Activated T-cell treated with anti-CD3 and anti-CD28 coated beads, Interleukin-2, amount 50 U/mL, for 4 hours (primary cell): ENCODE results near the gene VCAN. TPM values are rescaled to one million over a fixed set of nuclear protein-coding genes. Genes with fewer than 3 reads are reported as not detected.

Experiments
- ATAC-seq, 2 donors: fragments of 200-7000 bp; cut with Tn5 transposase; one replicate each; pipeline ENCODE4 v1.10.0; 2021
- DNase-seq: peaks from one replicate; pipeline ENCODE4 v3.0.0-alpha.2; 2020
- H3K27me3 Mint-ChIP-seq: one replicate; pipeline ENCODE4 v1.8.0; 2021; ENCODE audit warnings: low read depth, mixed read lengths
- H3K36me3 Mint-ChIP-seq: one replicate; pipeline ENCODE4 v1.8.0; 2022; ENCODE audit warnings: mixed read lengths; ENCODE audit not compliant: insufficient read depth
- H3K4me1 Mint-ChIP-seq: one replicate; pipeline ENCODE4 v1.8.0; 2021; ENCODE audit warnings: low read depth, mixed read lengths
- H3K4me3 Mint-ChIP-seq: one replicate; pipeline ENCODE4 v1.8.0; 2021; ENCODE audit warnings: mild to moderate bottlenecking, moderate library complexity, mixed read lengths
- H3K9me3 Mint-ChIP-seq: one replicate; pipeline ENCODE4 v1.8.0; 2021; ENCODE audit warnings: mixed read lengths
- total RNA-seq, 3 donors: library from RNA; stranded (reverse); gene quantifications; one replicate each; pipeline ENCODE4 v1.2.1, GENCODE V29; 2021

Gene VCAN
- total RNA-seq, 3 donors from 2014 or later: 0.61 to 0.84 (median 0.74) TPM

DNA sequence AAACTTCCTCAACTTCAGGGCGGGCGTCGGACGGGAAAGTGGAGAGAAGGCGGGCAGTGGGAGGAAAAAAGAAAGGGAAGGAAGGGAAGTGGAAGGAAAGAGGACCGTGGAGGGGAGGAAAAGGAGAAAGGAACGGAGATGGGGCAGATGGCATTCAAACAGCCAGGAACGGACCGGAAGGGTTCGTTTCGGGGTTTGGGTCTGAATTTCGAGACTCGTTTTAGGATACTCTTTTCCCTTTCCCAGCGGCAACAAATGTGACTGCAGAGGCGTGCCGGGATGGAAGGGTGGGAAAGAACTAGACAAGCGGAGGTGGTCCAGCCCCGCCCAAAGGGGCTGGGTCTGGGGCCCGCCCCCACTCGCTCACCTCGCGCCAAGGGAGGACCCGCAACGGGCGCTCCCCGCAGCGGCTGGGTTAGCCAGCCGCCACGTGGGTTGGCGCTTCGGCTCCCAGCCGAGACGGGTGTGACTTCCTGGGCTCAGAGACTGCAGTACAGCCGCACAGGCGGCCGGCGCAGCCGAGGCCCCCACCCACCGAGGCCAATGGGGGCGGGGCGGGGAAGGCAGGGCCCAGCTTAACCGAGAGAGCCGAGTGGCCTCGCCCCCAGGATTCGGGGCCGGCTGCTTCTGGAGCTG is 2.7 kb downstream of the VCAN start:
- peaks cover 27% of the 10 kb centered on the region for H3K4me1 Mint-ChIP-seq
- ATAC-seq (peak; percentile 47 to 51), DNase-seq (no peak)
- H3K4me3 Mint-ChIP-seq: peak overlapping the region; percentile 78
- no peaks in the 10 kb centered on the region for H3K9me3 Mint-ChIP-seq
- H3K27me3 Mint-ChIP-seq: peaks cover 76% of the 10 kb centered on the region
- H3K36me3 Mint-ChIP-seq: no peaks in the 10 kb centered on the region

DNA sequence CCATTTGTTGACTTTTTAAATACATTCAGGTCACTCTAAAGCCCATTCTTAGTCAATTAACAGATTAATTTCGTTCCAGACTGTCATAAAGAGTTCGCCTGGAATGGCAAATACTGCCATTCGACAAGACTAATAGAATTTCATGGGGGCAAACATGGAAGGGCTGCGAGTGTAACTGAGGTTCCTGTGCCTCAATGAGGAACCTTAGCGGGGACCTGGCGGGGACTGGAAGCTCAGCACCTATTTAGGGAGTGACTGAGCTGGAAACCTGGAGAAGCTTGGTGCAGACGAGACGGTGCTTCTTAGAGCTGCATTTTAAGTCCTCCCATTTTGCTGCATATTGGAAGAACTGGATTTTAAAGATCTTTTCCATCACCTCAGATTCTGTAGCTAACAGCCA is 3.4 kb downstream of the VCAN start:
- H3K9me3 Mint-ChIP-seq: no peaks in the 10 kb centered on the region
- H3K4me3 Mint-ChIP-seq: no peak overlapping the region
- no peak for ATAC-seq
- peaks cover 74% of the 10 kb centered on the region for H3K27me3 Mint-ChIP-seq
- H3K36me3 Mint-ChIP-seq: no peaks in the 10 kb centered on the region
- DNase-seq: no peak
- peaks cover 27% of the 10 kb centered on the region for H3K4me1 Mint-ChIP-seq

DNA sequence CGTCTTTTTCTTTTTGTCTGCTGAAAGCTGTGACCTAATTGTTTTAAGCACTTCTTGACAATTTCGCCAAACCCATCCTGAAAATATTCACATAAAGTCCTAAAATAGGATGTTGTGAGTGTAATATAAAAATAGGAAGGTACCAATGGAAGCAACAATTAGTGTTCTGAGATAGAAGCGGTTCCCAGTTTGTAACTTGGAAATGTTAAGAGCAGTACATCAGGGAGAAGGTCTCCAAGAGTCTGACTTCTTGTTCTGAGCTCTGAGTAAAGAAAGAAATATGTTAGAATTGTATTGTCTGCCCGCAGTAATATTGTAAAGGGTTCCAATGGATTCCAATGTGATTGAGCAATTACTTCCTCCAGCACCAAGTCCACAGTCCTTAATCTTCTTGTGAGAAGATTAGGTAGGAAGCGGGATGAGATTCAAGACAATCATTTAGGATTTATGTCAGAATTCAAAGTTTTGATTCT is 3.9 kb downstream of the VCAN start:
- ATAC-seq: no peak
- no peak for DNase-seq
- Mint-ChIP-seq H3K27me3 (peaks cover 70% of the 10 kb centered on the region), H3K36me3 (no peaks in the 10 kb centered on the region), H3K4me3 (no peak overlapping the region), H3K4me1 (peaks cover 27% of the 10 kb centered on the region), H3K9me3 (no peaks in the 10 kb centered on the region)

DNA sequence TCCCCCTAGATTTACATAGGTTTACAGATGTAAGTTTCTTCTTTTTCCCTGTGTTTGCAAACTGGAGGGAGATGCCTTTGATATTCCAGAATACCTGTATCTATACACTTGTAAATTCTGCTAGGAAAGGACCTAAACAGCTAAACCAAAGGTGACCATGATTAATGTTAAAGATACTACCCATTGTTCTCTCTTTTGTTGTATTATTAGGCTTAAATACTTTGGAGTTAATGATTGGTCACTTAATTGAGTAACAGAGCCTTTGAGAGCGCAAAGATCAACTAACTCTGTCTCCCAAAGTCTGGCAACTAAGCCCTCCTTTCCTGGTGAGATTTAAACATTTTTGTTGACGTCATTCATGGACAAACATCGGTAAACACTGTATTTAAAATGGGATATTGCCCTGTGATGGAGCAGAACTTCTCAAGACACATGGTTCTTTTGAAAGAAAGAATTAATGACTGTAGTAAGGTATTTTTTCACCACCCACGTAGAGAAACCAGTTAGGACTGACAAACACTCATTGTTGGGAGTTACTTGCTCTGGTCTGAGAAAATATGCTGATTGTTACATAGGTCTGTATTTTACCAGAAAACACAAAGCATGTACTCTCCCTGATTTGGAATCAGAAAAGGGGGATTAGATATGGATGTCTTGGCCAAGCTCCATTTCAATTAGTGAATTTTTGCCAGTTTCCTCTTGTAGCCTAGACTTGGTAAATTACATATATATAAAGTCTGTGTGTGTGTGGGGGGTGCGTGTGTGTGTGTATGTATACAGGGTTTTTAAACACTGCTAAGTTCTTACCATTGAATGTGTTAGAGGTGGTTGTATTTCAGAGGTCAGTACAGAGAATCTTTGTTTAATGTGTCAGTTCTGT is 4.6 kb downstream of the VCAN start:
- Mint-ChIP-seq H3K4me3 (no peak overlapping the region), H3K36me3 (no peaks in the 10 kb centered on the region), H3K4me1 (peaks cover 27% of the 10 kb centered on the region), H3K27me3 (peaks cover 63% of the 10 kb centered on the region), H3K9me3 (no peaks in the 10 kb centered on the region)
- no peak for DNase-seq
- ATAC-seq: no peak

DNA sequence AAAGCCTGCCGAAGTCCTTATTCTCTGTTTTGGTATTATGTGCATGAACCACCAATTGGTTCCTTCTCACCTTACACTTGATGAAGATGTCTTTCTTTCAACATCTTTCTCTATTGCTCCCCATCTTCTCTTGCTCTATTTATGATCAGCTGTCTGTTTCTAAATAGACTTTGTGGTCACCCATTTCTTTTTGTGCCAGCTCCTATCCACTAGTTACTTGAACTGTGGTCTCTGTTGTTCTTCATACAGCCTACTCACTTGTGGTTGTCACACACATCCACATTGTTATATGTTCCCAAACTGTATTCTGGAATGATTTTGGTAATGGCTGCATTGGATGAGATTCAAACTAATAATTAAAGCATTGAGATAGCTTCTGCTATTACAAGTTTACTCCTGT is 11.4 kb downstream of the VCAN start:
- H3K27me3 Mint-ChIP-seq: peaks cover 19% of the 10 kb centered on the region
- no peak overlapping the region for H3K4me3 Mint-ChIP-seq
- ATAC-seq: no peak
- no peaks in the 10 kb centered on the region for H3K36me3 Mint-ChIP-seq
- no peaks in the 10 kb centered on the region for H3K4me1 Mint-ChIP-seq
- H3K9me3 Mint-ChIP-seq: no peaks in the 10 kb centered on the region
- no peak for DNase-seq

DNA sequence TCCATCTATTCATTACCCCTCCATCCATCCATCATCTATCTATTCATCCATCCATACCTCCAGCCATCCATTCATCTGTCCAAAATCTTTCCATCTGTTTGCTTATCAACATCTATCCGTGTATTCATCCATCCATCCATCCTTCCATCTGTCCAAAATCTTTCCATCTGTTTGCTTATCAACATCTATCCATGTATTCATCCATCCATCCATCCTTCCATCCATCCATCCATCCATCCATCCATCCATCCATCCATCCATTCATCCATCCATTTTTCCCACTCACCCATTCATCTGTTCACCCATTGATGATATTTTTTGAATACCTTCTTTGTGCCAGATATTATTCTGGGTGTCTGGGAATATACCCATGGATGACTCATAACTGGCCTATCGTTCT is 12.8 kb downstream of the VCAN start:
- H3K36me3 Mint-ChIP-seq: no peaks in the 10 kb centered on the region
- no peaks in the 10 kb centered on the region for H3K9me3 Mint-ChIP-seq
- no peak overlapping the region for H3K4me3 Mint-ChIP-seq
- DNase-seq (no peak), ATAC-seq (no peak)
- peaks cover 15% of the 10 kb centered on the region for H3K27me3 Mint-ChIP-seq
- H3K4me1 Mint-ChIP-seq: no peaks in the 10 kb centered on the region

DNA sequence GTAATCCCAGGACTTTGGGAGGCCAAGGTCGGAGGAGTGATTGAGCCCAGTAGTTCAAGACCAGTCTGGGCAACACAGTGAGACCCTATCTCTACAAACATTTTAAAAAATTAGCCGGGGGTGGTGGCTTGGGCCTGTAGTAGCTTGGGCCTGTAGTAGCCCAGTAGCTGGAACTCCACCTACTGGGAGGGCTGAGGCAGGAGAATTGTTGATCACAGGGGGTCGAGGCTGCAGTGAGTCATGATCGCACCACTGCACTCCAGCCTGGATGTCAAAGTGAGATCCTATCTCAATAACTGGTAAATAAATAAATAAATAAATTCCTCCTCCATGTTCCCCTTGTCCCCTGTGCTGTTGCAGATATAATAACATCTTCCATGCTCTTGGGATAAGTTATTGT is 14.3 kb downstream of the VCAN start:
- Mint-ChIP-seq H3K9me3 (no peaks in the 10 kb centered on the region), H3K27me3 (peaks cover 10% of the 10 kb centered on the region), H3K4me1 (no peaks in the 10 kb centered on the region), H3K36me3 (no peaks in the 10 kb centered on the region), H3K4me3 (no peak overlapping the region)
- ATAC-seq: no peak
- no peak for DNase-seq

DNA sequence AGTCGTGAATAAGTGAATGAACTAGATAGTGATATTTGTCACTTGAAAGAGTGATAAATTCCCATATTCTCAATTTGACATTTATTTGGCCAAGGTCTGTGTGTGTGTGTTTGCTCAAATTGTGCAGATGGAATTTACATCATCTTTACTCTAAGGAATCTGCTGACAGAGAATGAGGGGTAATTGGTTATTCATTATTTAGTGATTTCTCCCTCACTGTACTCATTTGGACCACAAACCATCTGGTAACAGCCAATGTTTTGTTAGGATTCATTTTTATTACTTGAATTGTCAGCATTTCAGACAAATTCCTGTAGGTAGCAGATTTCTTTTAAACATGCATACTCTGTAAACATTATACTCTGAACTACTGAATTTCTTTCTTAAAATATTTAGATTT is 15.6 kb downstream of the VCAN start:
- Mint-ChIP-seq H3K4me1 (no peaks in the 10 kb centered on the region), H3K36me3 (no peaks in the 10 kb centered on the region), H3K27me3 (peaks cover 10% of the 10 kb centered on the region), H3K9me3 (no peaks in the 10 kb centered on the region), H3K4me3 (no peak overlapping the region)
- no peak for DNase-seq
- no peak for ATAC-seq

DNA sequence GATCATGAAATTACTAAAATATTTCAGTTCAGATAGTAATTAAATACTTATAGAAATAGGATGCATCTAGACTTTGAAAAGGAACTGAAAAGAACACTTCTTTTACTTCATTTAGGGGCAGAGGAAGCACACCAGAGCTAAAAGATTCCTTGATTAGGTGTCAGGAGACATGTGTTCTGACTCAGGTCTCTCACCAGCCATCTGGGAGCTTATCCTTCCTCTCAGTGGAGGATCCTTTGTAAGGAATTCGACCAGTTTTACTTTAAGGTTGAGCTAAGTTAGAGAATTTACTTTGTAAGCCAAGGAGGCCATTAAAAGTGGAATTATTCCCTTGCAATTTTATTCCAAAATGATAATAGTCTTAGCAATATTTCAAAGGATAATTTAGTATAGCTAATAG is 16.7 kb downstream of the VCAN start:
- H3K27me3 Mint-ChIP-seq: peaks cover 7% of the 10 kb centered on the region
- no peak for ATAC-seq
- no peaks in the 10 kb centered on the region for H3K36me3 Mint-ChIP-seq

DNA sequence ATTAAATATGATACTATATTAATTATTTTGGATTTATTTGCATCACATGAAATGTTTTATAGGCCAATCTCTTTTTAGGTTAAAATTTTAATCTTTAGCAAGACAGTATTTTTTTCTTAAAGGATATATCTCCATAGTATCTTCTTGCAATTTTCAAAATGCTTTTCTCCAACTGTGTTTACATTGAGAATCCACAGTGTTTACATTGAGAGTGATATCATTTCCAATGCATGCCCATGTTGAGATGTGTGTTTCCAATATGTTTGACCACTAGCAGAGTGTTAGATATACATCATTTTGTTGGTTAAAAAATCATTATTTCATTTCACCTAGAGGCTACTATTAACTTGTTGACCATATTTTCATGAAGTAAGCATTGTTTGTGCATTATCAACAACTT is 17.3 kb downstream of the VCAN start:
- ATAC-seq: no peak
- Mint-ChIP-seq H3K36me3 (no peaks in the 10 kb centered on the region), H3K4me3 (no peak overlapping the region), H3K9me3 (no peaks in the 10 kb centered on the region), H3K4me1 (no peaks in the 10 kb centered on the region), H3K27me3 (peaks cover 7% of the 10 kb centered on the region)
- DNase-seq: no peak

More for the DNA sequence above, 16.7 kb downstream of the VCAN start:
- no peak overlapping the region for H3K4me3 Mint-ChIP-seq
- no peaks in the 10 kb centered on the region for H3K9me3 Mint-ChIP-seq
- no peak for DNase-seq
- no peaks in the 10 kb centered on the region for H3K4me1 Mint-ChIP-seq

DNA sequence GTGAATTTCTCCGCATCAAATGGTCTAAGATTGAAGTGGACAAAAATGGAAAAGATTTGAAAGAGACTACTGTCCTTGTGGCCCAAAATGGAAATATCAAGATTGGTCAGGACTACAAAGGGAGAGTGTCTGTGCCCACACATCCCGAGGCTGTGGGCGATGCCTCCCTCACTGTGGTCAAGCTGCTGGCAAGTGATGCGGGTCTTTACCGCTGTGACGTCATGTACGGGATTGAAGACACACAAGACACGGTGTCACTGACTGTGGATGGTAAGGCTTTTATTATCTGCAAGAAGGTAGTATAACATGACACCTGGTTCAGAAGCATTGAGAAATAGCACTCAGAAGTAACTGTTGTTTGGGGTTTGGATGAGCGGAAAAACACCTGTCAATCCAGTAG is 18.7 kb downstream of the VCAN start:
- no peak overlapping the region for H3K4me3 Mint-ChIP-seq
- H3K27me3 Mint-ChIP-seq: peaks cover 3% of the 10 kb centered on the region
- ATAC-seq (no peak), DNase-seq (no peak)
- no peaks in the 10 kb centered on the region for H3K4me1 Mint-ChIP-seq
- no peaks in the 10 kb centered on the region for H3K36me3 Mint-ChIP-seq
- no peaks in the 10 kb centered on the region for H3K9me3 Mint-ChIP-seq

DNA sequence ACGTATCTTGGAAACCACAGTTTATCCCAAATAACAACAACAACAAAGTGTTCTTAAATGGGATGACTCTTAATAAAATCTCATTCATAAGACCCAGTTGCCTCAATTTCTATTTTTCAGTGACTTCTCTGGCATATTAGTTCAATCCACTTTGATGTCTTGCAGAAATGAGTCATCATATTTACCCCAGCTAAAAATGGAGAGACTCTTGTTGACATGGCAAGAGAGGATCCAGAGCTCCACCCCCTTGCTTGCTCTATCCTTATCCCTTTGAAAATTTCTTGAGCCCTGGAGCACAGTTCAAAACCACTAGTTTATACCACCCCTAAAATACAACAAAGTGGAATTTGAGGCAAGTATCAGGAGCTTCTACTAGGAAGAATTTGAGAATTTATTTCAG is 20.8 kb downstream of the VCAN start:
- H3K9me3 Mint-ChIP-seq: no peaks in the 10 kb centered on the region
- ATAC-seq (no peak), DNase-seq (no peak)
- H3K4me1 Mint-ChIP-seq: no peaks in the 10 kb centered on the region
- no peak overlapping the region for H3K4me3 Mint-ChIP-seq
- H3K36me3 Mint-ChIP-seq: no peaks in the 10 kb centered on the region
- peaks cover 4% of the 10 kb centered on the region for H3K27me3 Mint-ChIP-seq

DNA sequence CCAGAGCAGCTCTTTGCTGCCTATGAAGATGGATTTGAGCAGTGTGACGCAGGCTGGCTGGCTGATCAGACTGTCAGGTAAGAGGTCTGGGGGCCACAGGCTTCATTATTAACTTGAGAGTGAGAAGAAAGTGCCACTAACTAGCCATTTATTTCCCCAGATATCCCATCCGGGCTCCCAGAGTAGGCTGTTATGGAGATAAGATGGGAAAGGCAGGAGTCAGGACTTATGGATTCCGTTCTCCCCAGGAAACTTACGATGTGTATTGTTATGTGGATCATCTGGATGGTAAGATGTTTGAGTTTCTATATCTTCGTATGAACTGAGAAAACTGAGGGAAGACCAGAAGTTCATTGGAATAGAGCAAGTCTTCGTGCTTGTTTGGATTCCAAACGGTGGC is 22.1 kb downstream of the VCAN start:
- no peak for ATAC-seq
- no peaks in the 10 kb centered on the region for H3K36me3 Mint-ChIP-seq

DNA sequence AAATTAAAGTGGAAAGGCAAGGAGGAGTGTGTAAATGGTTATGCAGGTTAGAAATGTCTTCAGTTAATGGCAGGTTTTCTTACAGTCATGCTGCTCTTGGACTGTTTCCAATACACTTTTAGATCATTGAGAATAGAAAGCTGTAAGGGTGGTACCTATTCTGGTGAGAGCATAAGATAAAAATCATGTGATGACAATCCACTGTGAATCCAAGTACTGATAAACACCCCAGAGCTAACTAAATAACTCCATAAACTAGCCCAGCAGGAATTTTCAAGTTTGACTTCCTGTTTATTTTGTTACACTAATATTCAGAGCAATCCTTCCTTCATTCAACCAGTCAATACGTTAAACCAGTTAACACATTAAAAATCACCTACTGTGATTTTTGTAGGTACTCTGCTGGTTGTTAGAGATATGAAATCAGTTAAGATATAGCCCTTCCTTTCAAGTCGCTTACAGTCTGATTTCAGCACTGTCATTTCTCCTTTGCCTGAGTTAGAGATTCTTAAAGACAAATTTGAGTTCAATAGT is 22.6 kb downstream of the VCAN start:
- no peak for ATAC-seq
- no peaks in the 10 kb centered on the region for H3K9me3 Mint-ChIP-seq
- no peaks in the 10 kb centered on the region for H3K36me3 Mint-ChIP-seq
- H3K4me1 Mint-ChIP-seq: no peaks in the 10 kb centered on the region
- no peak for DNase-seq
- H3K27me3 Mint-ChIP-seq: peaks cover 4% of the 10 kb centered on the region
- H3K4me3 Mint-ChIP-seq: no peak overlapping the region

More for the DNA sequence above, 22.1 kb downstream of the VCAN start:
- peaks cover 4% of the 10 kb centered on the region for H3K27me3 Mint-ChIP-seq
- no peak overlapping the region for H3K4me3 Mint-ChIP-seq
- H3K4me1 Mint-ChIP-seq: no peaks in the 10 kb centered on the region
- DNase-seq: no peak
- no peaks in the 10 kb centered on the region for H3K9me3 Mint-ChIP-seq

DNA sequence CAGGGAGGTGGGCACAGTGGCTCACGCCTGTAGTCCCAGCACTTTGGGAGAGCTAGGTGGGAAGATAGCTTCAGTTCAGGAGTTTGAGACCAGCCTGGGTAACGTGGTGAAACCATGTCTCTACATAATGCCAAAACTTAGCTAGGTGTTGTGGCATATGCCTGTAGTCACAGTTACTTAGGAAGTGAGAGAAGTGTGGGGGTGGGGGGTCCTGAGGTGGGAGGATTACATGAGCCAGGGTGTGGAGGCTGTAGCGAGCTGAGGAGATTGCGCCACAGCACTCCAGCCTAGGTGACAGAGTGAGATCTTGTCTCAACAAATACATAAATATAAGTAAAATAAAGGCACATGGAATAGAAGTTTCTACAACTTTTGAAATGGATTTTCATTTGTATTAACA is 23.1 kb downstream of the VCAN start:
- Mint-ChIP-seq H3K27me3 (peaks cover 4% of the 10 kb centered on the region), H3K4me1 (no peaks in the 10 kb centered on the region), H3K4me3 (no peak overlapping the region), H3K36me3 (no peaks in the 10 kb centered on the region), H3K9me3 (no peaks in the 10 kb centered on the region)
- ATAC-seq (no peak), DNase-seq (no peak)
